Vagina (tissue), 2 donors: ENCODE data around the gene SLC25A23.

Experiments used
- CTCF ChIP-seq, 3 experiments: fragments of 450-650 bp in 2 of 3; fragments of 200-600 bp in 1 of 3; sonication (generic) in 1 of 3; IDR thresholded peaks; one replicate each; pipeline ENCODE4 v1.5.1; 2017 to 2019; ENCODE audit warnings: antibody characterized with exemption in 3 of 3, mild to moderate bottlenecking in 2 of 3, moderate library complexity in 2 of 3
- POLR2A ChIP-seq, 2 donors: fragments of 450-650 bp; IDR thresholded peaks; one replicate each; pipeline ENCODE4 v1.6.1; 2017; ENCODE audit warnings: antibody characterized with exemption in 2 of 2, mild to moderate bottlenecking in 2 of 2, moderate library complexity in 2 of 2

GRCh38 chr19:6409346-6409745 is 50.2 kb downstream of the SLC25A23 start:
- no peak for TF ChIP-seq POLR2A (IDR thresholded peaks at IDR 0.05)
- no peak for TF ChIP-seq CTCF (IDR thresholded peaks at IDR 0.05)
